Fibroblast of skin of abdomen (primary cell): ENCODE data around the gene KAT6B.
A peak's percentile ranks its signal among the peaks of the same experiment; 100 is the strongest.
"Not testable (repeated sequence)": the region's sequence is repeated elsewhere in the genome, so short reads cannot be mapped to it uniquely, and the experiment has no call there.

Experiments
- DNase-seq: peaks from one replicate; pipeline ENCODE4 v3.0.0-alpha.2; 2013

Gene KAT6B

DNA sequence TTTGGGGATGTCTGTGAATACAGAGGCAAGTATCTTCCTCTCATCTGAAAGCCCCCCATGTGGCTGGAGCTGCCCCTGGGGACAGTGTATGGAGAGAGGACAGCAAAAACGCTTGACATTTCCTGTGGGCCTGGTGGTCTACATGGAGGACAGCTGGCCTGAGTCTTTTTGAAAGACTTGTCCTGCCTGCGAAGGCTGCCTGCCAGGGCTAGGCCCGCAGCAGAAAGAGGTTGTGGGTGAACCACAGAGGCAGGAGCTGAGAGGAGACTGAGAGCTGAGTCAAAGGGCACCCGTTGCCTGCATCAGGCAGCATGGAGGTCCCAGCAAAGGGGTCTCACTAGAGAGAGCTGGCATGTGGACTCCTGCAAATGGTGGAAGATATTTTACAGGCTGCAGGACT lies 66.4 kb downstream of the KAT6B start:
- DNase-seq, result no peak

DNA sequence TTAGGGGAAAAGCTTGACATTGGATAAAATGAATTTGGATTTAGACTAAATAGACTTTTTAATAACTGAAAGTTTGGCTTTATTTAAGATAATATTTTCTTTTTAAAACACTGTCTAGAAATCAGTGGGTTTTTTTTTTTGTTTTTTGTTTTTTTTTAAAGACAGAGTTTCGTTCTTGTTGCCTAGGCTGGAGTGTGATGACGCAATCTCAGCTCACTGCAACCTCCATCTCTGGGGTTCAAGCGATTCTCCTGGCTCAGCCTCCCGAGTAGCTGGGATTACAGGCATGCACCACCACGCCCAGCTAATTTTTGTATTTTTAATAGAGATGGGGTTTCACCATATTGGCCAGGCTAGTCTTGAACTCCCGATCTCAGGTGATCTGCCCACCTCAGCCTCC lies 66.9 kb downstream of the KAT6B start:
- DNase-seq, result not testable (repeated sequence)

DNA sequence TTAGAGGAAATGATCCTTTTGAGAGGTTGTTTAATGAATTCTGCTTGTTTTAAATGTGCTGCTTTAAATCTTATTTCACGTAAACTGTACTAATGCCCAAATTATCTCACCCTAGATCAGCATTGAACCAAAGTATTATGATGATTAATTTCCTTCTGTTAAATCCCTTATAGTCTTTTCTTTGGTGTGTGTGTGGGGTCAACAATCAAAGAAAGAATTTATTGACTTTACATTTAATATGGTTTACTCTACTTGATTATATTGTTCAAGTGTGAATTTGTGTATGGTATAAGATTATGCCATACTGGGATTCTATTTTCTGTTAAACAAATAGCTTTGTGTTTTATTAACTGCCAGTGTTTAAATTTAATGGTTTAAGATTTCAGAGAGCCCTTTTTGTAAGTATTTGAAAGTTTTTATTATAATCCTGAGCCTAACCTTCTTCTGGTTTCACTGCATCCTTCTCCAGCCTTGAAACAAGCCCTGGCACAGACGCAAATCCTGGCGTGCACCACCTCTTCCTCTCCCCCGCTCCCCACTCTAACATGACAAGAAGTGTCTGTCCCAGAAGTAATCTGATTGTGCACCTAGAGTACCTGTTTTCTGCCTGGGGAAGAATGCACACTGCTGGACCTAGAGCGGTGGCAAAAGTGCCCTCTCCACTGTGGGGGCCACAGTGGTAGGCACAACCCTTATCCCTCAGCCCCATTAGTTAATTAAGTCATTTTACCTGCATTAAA lies 70.6 kb downstream of the KAT6B start:
- DNase-seq, result no peak

DNA sequence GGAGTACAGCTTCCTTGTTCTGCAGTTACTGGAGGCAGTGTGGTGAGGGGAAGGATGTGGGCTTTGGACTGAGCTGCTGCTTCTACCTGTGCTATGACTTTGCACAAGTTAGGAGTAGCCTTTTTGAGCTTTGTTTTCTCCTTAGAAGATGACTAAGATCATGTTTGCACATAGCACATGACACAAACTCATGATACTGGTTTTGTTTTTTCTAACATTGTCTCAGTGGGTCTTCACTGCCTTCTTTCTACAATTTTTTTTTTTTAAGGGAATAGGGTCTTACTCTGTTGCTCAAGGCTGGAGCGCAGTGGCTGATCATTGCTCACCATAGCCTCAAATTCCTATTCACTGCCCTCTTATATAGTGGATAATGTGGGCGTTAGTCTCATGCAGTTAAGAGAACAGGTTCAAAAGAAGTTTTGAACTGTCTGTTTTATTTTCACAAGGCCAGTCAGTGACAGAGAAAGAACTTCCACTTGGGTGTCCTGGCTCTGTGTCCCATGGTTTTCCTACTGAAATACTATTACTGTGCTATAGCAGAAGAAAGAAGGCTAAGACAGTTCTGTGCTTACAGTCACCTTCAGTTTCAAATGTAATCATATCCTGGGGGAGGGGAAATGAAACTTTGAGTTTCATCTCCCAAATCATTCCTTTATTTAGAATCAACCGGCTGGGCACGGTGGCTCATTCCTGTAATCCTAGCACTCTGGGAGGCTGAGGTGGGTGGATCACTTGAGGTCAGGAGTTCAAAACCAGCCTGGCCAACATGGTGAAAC lies 72.0 kb downstream of the KAT6B start:
- no peak for DNase-seq

DNA sequence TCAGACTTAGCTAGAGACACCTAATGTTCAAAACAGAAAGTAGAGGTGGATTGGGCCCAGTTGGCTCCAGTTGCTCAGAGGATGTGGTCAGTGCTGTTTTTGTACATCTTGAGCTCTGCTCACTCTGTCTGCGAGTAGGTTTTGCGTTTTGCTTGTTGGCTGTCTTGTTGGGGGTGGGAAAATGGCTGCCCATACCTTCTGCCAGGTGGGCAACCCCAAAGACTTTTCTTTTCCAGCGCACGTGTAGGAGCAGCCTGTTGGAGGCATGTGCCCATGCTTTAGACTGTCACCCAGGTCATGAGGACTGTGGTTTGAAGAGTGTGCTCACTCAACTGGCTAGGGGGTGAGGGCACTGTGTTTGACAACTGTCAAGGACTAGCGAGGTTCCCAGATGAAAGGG lies 73.9 kb downstream of the KAT6B start:
- DNase-seq, result no peak

DNA sequence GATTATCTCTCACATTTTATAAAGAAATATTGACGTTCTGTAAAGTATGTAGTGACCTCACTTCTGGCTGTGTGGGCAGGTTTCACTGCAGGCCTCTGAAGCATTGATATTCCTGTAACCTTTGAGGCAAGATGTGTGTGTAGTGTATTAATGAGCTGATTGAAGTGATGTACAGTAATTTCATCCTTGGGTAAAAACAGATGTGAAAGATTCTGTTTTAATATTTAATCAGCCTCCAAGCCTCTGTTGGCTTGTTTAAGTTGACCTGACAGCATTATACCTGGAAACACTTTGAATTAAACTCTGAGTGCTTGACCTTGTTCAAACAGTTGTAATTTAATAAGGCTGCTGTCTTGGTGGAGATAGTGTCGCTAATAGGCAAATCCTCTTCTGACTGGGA lies 74.9 kb downstream of the KAT6B start:
- DNase-seq, result no peak

DNA sequence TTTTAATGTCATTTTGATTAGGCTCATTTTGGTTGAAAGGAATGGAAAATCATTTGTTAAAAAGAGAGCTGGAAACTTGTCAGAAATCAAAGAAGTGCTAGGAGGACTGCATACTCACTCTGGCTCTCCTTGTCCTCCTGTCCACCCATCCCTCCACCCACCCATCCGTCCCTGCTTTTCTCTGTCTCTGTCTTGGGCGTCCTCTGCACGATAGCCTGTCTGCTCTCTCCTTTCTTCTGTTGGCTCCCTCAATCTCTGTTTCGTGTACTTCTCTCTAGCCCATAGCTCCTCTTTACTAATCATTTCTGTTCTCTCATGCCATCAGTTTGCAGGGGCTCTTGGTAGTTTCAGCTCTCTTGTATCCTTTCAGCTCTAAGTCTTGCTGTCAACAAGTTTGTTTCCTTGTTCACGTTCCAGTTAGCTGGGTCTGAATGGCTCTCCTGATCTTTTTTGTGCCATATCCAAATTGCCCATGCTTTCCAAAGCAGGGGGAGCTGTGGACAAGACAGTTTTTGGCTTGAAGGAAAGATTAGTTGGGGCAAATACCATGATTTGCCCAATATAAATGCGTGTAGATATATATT lies 75.6 kb downstream of the KAT6B start:
- DNase-seq, result no peak

DNA sequence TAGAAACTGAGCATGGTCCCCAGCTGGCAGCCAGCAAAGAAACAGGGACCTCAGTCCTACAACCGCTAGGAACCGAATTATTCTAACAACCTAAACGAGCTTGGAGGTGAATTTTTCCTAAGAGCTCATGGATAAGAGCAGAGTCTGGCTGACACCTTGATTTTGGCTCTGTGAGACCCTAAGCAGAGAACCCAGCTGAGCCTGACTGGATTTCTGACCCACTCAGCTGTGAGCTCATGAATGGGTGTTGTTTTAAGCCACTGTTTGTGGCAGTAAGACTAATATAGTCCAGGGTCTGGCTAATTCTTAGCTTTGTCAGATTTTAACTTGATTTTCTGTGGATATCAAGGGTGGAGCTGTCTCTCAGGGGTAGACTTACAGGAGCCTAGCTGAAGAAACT lies 77.1 kb downstream of the KAT6B start:
- no peak for DNase-seq

DNA sequence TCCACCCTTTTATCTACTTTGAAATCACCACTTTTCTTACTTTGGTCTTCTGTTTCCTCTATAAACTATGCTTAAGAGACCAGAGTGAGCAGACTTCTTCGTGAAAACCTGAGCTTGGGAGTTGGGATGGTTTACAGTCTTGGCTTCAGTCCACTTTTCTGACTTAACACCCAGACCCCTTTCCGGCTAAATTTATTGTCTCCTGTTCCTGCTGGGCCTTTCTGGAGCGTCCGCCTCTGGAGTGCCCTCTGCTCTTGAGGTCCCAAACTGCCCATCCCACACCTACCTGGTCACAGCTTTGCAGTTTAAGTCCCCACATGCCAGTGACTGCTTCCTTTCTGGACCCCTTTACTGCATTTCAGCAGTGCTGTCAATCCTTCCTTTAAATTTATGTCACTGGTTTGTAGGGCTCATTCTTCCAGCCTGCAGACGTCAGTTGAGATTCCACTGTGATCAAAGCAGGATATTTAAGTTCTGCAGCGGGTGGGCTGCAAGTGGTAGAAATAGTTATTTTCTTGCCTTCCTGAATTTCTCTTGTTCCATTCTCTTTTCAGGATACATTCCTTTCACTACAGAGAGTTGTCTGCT lies 80.3 kb downstream of the KAT6B start:
- no peak for DNase-seq

DNA sequence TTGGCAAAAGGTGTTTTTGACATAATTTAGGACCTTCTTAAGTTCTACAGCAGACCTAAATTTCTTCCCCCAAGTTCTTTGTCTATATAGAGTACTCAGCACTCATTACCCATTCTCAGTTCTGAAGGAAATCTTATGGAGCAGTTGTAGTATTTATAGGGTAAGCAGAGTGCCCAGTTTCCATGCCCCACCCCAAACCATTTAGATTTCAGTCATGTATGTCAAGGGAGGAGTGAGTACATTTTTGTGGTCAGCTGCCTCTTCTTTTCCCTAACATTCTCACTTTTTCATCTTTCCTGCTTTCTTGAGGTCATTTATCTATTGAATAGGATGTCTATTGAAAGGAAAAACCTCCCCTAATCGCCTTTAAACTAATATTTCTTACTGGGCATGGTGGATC lies 83.3 kb downstream of the KAT6B start:
- peak; percentile 50 for DNase-seq

DNA sequence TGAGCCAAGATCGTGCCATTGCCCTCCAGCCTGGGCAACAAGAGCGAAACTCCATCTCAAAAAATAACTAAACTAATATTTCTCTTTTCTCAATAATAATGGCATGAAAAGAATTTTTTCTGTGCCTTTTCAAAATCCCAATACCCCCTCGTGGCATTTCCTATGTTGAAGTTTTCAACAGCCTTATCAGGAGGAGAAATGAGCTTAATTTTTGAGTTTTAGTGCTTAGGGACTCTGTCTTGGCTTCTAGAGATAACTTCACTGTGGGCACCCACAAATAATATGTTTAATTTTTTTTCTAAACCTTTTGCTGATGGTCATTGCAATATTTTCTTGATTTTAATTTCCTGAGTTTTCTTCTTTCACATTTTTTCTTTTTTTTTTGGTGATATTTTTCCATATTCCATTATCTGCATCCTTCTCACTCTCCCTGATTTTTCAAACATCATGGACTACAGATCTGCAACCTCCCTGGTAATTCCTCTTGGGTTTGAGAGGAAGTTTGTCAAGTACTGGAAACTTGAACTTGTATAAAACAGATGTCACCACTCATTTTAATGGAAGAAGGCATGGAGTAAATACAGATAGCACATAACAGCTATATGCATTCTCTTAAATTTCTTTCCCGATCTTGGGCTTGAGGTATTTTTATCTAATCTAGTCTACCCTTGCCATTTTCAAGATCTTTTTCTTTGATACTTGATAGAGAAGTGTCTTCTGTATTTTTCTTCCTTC lies 84.0 kb downstream of the KAT6B start:
- no peak for DNase-seq

DNA sequence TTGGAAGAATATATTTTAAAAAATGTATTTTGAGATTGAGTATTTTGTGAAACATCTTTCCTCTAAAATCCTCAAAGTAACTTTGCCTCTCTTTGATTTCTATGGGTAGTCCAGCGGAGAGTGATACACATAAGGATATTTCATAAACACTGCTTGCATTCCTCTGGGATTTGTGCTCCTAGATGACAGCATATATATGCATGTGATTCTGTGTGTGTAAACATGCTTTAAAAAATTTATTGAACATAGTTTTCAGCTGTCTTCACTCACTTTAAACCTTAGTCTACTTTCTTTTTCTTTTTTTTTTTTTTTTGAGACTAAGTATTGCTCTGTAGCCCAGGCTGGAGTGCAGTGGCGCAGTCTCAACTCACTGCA lies 84.6 kb downstream of the KAT6B start:
- DNase-seq, result peak; percentile 44

DNA sequence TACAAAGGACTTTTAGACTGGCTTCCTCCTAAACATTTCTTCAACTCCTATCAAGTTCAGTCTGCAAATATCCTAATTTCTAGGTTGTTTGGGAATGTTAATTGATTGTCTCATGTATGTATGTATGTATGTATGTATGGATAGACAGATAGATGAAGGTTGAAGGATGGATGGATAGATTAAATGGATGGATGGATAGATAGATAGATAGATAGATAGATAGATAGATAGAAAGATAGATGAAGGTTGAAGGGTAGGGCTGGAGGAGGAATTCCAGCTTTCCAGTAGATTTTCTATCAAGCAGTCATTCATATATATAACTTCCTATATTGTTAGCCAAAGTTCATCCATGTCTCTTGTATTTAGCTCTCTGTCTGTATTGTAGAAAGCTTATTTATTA lies 85.8 kb downstream of the KAT6B start:
- DNase-seq, result no peak

DNA sequence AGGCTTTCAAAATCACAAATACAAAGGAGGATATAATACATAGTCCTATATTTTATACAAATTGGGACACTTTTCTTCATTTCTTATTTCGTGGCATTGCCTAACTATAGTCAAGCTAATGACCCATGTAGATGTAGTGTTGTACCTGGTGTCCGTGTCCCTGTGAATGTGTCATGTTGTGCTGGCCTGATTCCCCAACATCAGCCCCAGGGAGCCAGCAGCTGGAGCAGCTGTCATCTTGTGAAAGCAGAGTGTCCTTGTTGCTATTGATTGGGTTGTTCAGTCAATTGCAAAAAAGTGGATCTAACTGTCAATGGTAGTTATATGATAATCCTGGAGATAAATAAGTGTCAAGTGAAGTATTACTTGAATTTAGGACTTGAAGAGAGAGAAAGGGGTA lies 86.3 kb downstream of the KAT6B start:
- no peak for DNase-seq

DNA sequence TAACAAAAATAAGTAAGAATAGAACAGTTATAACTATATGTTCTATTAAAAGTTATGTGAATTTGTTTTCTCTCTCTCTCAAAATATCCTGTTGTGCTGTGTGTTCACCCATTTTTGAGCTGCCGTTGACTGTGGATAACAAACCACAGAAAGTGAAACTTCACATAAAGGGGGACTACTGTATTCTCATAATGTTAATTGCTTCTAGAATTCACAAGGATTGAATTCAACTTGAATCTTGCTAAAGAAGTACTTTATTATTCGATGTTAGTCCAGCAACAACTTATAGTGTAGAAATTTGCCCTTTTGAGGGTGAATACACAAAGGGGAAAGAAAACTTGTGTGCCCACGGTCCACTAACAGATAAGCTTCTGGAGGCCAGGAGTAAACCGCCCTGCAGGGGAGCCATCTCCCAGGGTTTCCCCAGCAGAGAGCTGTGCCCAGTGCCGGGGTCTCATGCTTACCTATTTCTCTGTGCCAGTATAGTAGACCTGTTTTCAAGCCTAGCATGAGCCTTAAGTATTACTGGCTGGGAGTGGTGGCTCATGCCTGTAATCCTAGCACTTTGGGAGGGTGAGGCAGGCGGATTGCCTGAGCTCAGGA lies 87.1 kb downstream of the KAT6B start:
- no peak for DNase-seq

DNA sequence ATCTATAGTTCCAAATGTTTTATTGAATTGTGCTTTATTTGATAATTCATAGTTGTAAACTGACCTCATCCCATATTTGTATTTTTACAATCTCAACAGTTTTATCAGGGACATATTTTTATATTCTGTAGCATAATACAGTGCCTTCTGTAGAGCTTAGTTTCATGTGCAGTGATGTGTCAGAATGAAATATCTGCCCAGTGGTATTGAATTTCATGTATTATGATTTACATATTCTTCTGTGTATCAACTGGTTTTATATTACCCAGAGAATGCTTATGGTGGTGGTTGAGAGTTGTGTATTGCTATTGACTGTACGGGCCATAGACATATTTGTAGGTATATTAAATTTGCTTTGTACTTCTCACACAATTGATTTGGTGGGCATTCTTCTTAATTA lies 89.9 kb downstream of the KAT6B start:
- no peak for DNase-seq

DNA sequence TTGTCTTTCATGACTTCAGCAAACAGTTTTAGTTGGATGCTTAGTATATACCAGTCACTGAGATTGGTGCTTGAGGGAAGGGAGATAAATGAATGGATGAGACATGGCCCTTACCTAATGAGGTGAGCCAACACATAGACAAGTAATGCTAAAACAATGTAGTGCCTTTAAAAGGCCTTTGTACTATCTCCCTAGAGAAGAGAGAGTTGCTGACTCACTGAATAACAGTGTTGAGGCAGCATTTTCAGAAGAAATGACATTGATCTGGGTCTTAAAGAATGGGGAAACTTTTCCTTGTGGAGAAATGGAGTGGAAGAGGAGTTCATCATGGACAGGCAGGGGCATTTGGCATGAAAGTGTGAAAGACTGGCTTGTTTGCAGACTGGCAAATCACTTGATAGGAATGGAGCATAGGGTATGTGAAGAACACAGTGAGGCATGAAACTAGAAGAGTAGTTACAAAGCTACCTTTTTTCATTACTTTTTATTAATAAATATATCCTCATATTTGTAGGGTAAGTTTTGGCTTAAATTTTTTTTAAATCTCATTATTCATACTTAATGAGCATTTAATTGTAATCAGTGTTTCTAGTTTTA lies 91.2 kb downstream of the KAT6B start:
- DNase-seq, result peak; percentile 76

DNA sequence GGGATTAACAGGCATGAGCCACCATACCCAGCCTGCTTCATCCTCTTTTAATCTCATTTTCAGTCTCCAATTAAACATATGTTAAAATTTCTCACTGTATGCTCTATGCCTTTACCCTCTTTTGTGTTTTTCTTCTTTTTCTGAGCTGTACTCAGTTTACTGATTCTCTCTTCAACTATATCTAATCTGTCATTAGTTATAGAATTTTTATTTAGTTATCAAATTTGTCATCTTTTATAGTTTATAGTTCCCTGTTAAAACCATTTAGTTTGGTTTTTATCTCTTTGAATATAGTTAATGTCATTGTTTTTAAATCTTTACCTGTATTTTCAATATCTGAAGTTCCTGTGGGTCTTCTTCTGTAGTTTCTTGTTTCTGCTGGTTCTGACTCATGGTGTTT lies 93.3 kb downstream of the KAT6B start:
- no peak for DNase-seq

DNA sequence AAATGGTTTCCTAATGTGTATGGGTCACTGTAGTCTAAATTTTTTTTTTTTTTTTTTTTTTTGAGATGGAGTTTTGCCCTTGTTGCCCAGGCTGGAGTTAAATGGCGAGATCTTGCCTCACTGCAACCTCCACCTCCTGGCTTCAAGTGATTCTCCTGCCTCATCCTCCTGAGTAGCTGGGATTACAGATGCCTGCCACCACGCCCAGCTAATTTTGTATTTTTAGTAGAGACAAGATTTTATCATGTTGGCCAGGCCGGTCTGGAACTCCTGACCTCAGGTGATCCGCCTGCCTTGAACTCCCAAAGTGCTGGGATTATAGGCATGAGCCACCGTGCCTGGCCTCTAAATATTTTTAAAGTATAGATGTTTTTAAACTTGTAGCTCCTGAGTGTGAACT lies 94.7 kb downstream of the KAT6B start:
- DNase-seq, result not testable (repeated sequence)

DNA sequence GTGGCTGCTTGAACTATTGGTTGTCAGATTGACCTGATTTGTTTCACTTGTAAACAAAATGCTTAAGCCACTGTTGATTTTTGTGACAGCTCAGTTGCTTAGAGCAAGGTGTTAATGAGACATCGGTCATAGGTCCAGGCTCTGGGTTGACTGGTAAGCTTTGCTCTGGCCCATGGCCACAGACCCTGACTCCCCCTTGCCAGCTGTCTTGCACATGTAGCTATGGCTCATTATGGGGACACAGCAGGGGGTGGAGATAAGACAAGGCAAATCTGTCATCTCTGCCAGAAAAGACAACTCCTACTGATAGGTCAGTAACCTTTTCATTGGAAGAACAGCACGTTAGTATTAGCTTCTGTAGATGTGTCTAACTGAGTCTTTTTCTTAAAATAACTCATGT lies 95.3 kb downstream of the KAT6B start:
- DNase-seq, result no peak

DNA sequence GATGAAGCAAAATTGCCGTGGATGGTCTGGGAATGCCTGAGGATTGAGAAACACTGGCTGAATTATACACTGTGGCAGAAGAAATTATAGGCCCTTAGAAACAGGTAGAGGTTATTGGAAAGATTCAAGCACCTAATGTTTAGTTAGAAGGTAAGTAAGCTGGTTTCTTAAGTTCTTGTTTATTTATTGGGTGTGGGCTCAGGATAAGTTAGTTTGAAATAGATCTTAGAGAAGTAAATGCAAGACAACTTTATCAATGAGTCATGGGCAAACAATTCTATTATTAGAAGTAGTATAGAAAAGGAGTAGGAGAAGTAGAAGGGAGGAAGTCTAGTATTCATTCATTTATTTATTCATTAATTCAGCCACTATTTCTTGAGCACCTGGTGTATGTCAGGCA lies 96.5 kb downstream of the KAT6B start:
- no peak for DNase-seq

DNA sequence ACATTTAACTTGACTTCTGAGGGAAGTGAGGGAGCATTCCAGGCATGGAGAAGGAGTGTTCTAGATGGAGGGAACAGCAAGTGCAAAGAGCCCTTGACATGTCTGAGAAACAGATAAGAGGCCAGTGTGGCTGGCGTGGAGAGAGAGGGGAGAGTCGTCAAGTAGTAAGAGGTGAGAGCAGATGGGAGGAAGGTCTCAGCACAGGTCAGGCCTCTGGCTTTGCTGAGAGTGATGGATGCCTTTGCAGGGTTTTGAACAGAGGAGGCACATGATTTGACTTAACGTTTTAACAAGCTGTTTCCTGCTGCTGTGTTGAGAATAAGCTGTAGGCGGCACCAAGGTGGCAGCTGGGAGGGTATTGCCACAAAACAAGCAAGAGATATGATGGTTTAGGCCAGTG lies 97.2 kb downstream of the KAT6B start:
- no peak for DNase-seq
